Stimulated activated CD4-positive, alpha-beta T cell treated with anti-CD3 and anti-CD28 coated beads, Interleukin-12 subunit alpha, Interleukin-12 subunit beta, amount 100 ng/mL, for 24 hours (primary cell): ENCODE measurements around the gene CYTH1.
"Not testable (repeated sequence)": the region's sequence is repeated elsewhere in the genome, so short reads cannot be mapped to it uniquely, and the experiment has no call there.

Source experiments
- DNase-seq, 2 experiments: peaks; one replicate each; pipeline ENCODE4 v3.0.0-alpha.2; 2020; ENCODE audit warnings: low read depth in 2 of 2

The CYTH1 gene

GRCh38 chr17:78692460-78693010 is 89.5 kb downstream of the CYTH1 start:
- no peak for DNase-seq

DNA sequence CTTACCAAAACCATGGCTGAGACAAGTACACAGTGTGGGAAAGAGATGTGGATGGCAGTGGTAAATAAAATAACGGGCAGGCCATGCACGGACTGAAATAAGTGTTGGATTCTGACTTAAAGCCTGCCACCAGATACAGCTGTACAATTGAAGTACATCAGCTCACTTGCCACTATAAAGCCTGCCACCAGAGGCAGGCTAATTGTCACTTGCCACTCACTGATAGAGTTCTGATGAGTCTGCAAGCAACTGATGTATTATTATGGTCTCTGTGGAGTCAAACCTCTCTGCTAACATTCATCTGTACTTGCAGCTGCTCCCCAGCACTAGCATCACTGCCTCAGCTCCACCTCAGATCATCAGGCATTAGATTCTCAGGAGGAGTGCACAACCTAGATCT is 93.0 kb downstream of the CYTH1 start:
- DNase-seq: no peak

DNA sequence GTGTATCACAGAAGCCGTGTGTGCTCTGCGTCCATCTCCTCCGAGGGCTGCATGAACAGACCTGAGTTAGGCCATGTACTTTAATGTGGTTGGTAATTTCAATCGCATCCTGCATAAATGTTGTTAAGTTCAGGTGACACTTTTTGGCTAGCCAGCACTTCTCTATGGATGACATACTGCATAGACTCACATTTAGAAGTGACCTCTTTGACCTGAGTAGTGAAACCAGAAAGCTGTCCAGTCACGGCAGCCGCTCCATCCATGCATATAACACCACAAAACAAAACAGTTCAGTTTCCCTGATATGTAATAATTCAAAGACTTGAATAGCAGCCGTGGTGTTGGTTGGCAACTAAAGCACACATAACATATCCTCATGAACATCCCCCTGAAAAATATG is 94.1 kb downstream of the CYTH1 start:
- DNase-seq: no peak

DNA sequence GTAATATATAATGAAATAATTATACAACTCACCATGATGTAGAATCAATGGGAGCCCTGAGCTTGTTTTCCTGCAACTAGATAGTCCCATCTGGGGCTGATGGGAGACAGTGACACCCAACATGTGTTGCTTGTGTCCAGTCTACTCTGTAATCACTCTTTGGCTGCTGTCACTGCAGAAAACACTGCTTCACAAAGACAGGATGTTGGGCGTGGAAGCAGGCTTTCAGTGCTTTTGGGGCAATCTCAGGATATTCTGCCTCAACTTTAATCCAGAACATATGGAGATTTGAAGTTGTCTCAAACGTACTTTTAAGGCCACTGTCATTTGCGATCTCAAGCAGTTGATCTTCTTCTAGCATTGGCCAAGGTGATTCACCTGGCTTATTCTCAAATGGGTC is 94.9 kb downstream of the CYTH1 start:
- no peak for DNase-seq

DNA sequence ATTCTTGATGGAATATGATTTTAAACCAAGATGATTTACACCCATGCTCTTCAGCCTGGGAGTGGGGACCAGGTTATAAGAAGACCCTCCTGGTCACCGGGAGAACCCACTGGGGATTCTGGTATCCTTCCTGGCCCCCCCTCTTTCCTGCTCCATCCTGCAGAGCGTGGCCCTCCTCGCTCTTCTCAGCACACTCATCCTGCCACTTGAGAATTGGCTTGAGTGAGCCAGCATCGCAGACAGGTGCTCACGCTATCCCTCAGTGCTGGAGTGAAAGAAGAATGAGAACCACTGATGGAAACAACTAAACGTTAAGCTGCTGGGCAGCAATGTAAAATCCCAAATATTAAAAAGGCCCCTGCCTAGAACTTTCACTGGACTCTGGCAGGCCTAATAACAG is 98.0 kb downstream of the CYTH1 start:
- DNase-seq: no peak

DNA sequence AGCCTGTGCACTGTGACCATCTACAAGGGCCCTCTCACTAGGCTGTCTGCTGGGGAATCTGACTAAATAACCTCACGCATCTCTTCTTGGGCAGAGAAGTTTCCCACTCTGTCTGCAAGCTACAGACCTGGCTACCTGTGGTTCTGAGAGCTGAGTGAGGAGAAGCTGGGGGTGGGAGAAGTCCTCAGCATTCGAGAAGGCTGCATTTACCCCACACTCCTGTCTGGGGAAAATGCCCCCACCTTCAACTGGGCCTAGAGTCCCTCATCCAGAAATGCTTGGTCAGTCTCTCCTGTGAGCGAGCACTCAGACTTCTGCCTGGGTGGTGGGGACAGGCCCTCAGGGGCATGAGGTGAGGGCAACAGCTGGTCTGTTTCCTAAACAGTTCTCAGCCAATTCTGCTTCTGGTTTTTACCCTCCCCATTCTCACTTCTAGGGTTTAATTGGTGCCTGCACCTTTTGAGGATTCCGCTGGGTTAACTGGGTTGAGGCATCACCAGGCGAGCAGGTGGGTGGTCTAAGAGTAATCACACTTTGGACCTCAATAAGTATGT is 98.6 kb downstream of the CYTH1 start:
- DNase-seq: no peak

DNA sequence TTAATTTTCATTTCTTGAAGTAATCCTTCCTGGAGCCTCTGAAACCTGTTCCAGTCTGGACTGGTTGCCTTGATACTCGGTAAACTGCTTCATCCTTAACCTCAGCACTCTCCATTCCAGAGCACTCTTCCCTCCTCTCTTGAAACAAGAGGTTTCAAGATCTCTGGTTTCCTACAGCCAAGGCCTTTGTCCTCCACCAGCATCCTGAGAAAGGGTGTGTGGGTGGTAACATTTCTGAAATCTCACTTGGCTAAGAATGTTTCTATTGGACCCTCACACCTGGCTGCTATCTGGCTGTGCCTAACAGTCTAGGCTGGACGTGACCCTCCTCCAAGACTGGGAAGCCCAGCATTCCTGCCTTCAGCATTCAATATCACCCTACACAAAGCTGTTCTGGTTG is 99.7 kb downstream of the CYTH1 start:
- DNase-seq: no peak

- no peak for DNase-seq
Observed at GRCh38 chr17:78680436-78680835, 101.6 kb downstream of the CYTH1 start.

DNA sequence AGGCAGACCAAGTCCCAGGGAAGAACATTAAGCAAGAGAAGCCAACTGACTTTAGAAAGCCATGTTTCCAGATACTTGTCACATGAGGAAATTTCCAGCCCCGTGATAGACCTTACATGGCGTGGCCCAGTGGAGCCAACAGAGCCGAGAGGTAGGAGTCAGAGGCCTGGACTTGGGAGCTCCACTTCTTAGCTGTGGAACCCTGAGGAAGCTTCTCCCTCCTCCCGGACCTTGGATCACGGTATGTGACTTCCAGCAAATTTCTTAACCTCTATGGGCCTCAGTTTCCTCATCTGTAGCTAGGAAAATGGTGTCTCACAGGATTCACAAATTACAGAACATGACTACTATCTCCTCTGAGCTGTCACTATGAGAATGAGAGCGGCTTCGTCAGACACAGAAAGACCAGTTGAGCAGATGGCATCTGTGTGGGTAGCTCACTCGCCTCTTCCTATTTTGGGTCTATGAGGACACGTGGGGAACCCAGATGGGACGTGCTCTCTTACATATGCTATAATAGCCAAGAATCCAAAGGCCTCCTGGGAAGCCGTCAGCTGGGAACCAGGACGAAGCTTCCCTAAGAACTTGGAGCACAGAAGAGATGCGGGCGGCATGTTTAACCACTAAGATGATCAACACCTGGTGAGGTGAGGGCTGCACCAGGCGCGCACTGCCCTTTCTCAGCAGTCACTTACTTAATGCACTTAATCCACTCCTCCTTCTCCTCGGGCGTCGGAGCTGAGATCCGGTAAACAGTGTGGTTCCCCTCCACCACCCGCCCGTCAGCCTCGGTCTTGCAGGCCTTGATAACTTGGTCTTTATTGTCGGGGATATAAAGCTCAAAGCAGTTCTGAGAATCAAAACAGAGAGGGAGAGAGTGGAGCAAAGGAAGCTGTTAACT is 102.3 kb downstream of the CYTH1 start:
- no peak for DNase-seq

DNA sequence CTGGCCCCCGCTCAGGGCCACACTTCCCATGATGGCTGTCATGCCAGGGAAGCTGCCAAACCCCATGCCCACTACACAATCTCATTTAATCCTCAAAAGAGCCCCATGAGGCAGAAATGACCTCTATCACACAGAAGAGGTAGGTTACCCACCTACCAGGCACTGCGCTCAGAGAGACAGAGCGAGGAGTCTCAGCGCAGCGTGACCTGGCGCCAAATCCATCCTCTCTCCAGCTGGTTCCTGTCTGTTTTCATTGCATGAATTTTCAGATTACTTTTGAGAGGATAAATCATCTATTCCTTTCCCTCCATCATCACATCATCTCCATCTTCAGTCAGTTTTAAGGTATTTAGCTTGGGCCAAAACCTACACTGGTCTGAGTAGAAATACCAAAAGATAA is 103.4 kb downstream of the CYTH1 start:
- DNase-seq: no peak

DNA sequence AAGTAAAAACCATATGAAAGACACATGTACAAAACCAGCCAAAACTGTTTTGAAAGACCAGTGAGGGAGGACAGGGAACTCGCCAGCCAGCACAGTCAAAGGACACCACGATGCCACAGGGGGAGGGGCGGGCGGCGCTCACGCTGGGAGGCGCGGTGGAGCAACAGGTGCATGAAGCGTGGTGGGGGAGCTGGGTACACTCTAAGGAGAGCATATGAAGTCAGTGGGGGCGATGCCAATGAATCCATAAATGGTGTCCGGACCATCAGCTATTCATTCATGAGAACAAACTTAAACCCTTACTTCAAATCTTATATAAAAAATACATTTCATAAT is 103.9 kb downstream of the CYTH1 start:
- no peak for DNase-seq

DNA sequence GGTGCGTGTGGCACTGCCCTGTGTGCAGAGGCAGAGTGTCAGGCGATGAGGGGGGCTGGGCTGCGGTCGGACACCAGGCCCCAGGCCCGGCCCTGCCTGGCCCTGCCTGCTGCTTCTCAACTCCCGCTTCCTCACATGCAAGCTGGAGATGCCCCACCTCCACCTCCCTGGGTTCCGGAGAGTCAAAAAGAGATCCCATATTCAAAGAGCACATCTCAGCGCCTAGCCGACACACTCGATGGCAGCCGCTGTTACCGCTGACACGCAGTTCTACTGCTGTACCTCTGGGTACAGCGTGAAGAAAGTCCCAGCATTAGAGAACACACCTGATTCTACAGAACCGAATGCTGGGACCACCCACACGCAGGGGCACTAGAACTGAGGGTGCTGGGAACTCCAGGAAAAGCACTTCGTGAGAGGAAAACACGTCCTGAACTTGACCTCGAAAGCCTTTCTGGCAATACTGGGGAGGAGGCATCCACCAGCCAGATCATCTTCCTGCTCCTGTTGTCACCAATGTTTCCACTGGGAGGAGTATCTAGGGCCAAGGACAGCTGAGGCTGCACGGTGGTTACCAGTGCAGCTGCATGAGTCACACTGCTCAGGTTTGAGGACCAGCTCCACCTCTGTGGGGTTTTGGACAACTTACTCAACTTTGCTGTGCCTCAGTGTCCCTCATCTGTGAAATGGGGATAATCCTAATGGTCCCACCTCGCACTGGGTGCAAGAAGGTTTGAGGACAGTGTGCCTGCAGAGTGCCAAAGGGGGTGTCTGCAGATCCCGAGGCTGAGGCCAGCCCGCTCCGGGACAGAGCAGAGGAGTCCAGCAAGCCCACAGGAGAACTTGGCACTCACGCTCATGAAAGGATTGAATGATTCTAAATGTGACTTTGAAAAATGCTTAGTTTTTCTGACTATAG is 104.5 kb downstream of the CYTH1 start:
- no peak for DNase-seq

DNA sequence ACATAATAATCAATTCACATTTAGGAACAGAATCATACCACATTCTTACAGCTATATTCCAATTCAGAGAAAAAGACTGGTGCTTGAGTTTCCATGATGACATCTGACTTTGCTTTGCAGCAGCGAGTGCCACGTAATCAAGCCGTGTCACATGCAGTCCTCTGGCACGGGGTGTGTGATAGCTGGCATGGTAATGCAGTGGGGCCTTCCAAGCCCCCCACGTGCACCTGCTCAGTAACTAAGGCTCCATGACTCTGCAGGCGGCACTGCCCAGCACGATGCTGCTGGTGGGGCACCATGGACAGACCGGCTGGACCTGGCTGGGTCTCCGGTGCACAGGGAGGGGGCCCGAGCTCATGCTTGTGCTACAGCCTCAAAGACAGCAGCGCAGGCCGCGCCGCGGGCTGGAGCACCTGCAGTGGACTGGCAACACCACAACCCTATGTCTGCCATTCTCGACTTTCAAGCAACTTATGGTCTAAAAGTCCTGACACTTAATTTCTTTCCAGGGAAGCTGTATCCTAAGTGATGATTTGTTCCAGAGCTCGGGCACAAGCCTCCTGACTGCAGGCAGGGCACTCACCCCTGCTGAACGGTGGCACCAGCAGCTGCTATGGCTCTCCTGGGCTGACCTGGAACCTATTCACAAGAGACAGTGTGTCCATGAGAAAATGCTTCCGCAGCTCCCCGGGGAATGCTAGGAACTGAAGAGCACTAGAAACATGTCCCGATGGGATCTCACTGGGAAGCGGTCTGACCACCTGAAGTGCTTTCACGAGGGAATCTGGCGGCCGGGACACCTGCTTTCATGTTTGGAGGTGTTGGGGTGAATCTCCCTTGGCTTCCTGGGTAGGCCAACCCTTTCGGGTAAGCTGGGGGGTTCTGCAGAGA is 105.4 kb downstream of the CYTH1 start:
- no peak for DNase-seq

- DNase-seq: no peak
Observed at GRCh38 chr17:78675836-78676235, 106.2 kb downstream of the CYTH1 start.

GRCh38 chr17:78675316-78675616 is 106.8 kb downstream of the CYTH1 start:
- no peak for DNase-seq

DNA sequence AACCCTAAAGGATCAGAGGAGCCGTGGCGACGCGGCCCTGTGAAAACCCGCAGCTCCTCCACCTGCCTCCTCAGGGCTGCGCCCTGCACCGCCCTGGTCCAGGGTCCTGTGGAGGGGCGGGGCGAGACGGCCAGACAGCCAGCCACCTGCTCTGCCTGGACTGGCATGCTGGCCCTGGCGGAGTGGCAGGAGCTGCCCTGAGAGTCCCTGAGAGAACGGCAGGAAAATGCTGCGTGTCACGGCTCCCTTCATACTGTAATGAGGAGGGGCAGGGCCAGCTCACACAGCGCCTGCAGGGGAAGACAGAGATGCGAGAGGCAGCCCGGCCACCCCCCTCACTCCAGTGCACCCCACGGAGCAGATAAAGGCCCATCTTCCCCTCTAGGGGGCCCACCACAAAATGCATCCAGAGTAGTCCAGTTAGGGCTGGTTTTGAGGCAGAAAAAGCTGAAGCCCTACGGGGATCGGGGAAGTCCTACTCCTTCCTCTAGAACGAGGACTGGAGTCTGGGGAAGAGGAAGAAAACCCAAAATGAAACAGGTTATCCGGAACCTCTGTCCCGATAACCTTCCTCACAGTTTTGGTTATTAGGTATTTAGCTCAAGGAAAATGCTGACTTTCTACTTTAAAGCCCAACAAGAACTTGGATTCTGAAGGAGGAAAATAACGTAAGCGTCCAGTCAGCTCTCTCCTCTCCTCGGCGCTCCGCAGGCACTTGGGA is 107.3 kb downstream of the CYTH1 start:
- DNase-seq: no peak

DNA sequence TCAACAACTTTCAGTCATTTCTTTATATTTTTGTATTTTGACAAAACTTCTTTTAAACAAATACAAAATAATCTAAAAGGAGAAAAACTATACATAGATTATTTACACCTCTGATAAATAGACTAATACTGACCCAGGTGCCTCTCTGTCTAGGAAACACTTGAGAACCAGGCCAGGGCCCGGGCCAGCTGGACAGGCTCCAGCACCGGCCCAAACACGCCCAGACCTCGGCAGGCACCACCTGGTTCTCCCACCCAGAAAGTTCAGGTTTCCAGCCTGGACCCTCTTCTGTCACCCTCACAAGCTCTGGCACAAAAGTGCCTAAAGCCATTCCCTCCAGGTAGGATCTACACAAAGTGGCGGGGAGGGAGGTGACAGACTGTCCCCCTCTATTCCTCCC is 107.9 kb downstream of the CYTH1 start:
- no peak for DNase-seq

GRCh38 chr17:78673395-78673794 is 108.7 kb downstream of the CYTH1 start:
- DNase-seq: no peak

- DNase-seq: no peak
Observed at GRCh38 chr17:78672871-78673371, 109.2 kb downstream of the CYTH1 start.

DNA sequence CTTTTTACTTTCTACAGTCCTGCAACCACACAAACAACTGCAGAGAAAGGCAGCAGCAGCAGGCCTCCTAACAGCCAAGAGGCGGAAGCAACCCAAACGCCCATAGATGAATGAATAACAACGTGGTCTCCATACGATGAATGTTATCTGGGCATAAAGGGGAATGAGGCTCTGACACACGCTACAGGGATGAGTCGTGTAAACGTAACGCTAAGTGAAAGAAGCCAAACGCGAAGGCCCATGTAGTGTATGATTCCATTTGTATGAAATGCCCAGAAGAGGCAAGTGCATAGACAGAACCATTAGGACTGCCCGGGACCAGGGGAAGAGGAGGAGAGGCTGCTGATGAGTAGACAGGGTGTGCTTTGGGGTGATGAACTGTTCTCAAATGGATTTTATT is 110.1 kb downstream of the CYTH1 start:
- no peak for DNase-seq

- not testable (repeated sequence) for DNase-seq
Observed at GRCh38 chr17:78671726-78672001, 110.4 kb downstream of the CYTH1 start.
